ENCODE measurements around the gene SLC25A45. TPM values are rescaled to one million over a fixed set of nuclear protein-coding genes. Genes with fewer than 3 reads are reported as not detected.

SLC25A45 gene
- total RNA-seq, 2 experiments from 2014 or later: 40.0 to 40.8 TPM

GRCh38 chr11:65377036-65377435 lies 5.4 kb downstream of the SLC25A45 start:
- DNase-seq (no peak), ATAC-seq (ENCODE audit: poor library complexity) (no peak)
- ChIA-PET CTCF (no interaction called here), POLR2A (no interaction called here)
- H3K4me1 Mint-ChIP-seq (ENCODE audit: low read depth): peaks cover 10% of the 10 kb centered on the region
- H3K9me3 Mint-ChIP-seq: no peaks in the 10 kb centered on the region
- intact Hi-C loops (cut with DNase I, micrococcal nuclease): no loop called here
- Histone ChIP-seq H3K27ac (ENCODE audit: low read depth in 1 of 2, low read length in 2 of 2) (no peak overlapping the region), H3K36me3 (ENCODE audit: insufficient read depth, low read length) (peaks cover 19% of the 10 kb centered on the region), H3K27me3 (ENCODE audit: control insufficient read depth in 1 of 2, insufficient read depth in 2 of 2, low read length in 2 of 2) (no peaks in the 10 kb centered on the region), H3K4me1 (ENCODE audit: insufficient read depth, low read length) (peaks cover 25% of the 10 kb centered on the region), H3K9me3 (ENCODE audit: control insufficient read depth in 1 of 2, insufficient read depth in 1 of 2, low read length in 2 of 2) (no peaks in the 10 kb centered on the region), H3K4me3 (ENCODE audit: low read length) (no peak overlapping the region)
- H3K36me3 Mint-ChIP-seq (ENCODE audit: low read depth): peaks cover 17% of the 10 kb centered on the region
- H3K27me3 Mint-ChIP-seq: no peaks in the 10 kb centered on the region
- no peak overlapping the region for H3K4me3 Mint-ChIP-seq
- TF ChIP-seq CTCF (IDR thresholded peaks at IDR 0.05): no peak
- peak overlapping the region; percentile 72 for H3K27ac Mint-ChIP-seq

GRCh38 chr11:65376138-65376713 lies 6.2 kb downstream of the SLC25A45 start:
- ChIA-PET POLR2A (interaction anchor here (1.2 to 1.4 kb wide), 2 partner anchors 46 to 124 kb away, joined by 3 read pairs; partner anchors contain the start of gene NEAT1), CTCF (no interaction called here)
- H3K27me3 Mint-ChIP-seq: no peaks in the 10 kb centered on the region
- Histone ChIP-seq H3K4me1 (ENCODE audit: insufficient read depth, low read length) (peaks cover 16% of the 10 kb centered on the region), H3K36me3 (ENCODE audit: insufficient read depth, low read length) (peaks cover 19% of the 10 kb centered on the region), H3K27ac (ENCODE audit: low read depth in 1 of 2, low read length in 2 of 2) (no peak overlapping the region), H3K9me3 (ENCODE audit: control insufficient read depth in 1 of 2, insufficient read depth in 1 of 2, low read length in 2 of 2) (no peaks in the 10 kb centered on the region), H3K4me3 (ENCODE audit: low read length) (no peak overlapping the region), H3K27me3 (ENCODE audit: control insufficient read depth in 1 of 2, insufficient read depth in 2 of 2, low read length in 2 of 2) (no peaks in the 10 kb centered on the region)
- no peaks in the 10 kb centered on the region for H3K9me3 Mint-ChIP-seq
- DNase-seq (no peak), ATAC-seq (ENCODE audit: poor library complexity) (no peak)
- H3K36me3 Mint-ChIP-seq (ENCODE audit: low read depth): peaks cover 17% of the 10 kb centered on the region
- no peak overlapping the region for H3K27ac Mint-ChIP-seq
- no peak for TF ChIP-seq CTCF (IDR thresholded peaks at IDR 0.05)
- H3K4me3 Mint-ChIP-seq: no peak overlapping the region
- intact Hi-C loops (cut with DNase I, micrococcal nuclease): no loop called here
- H3K4me1 Mint-ChIP-seq (ENCODE audit: low read depth): peaks cover 2% of the 10 kb centered on the region

DNA sequence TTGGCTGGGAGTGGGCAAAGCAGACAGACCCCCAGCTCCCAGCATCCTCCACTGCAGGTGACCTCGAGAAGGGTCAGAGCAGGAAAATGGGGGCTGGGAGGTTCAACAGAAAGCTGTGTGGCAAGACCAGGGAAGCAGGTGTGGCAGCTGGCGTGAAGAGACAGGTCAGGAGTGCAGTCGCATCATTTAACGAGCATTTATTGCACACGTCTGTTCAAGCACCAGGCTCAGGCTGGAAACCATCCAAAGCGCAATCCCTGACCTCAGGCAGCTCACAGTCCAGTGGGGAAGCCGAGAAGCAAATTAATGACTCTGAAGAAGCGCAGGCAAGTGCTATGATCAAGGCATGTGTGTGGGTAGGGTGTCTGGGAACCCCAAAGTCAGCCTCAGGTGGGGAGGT lies 7.4 kb downstream of the SLC25A45 start:
- Histone ChIP-seq H3K27me3 (ENCODE audit: control insufficient read depth in 1 of 2, insufficient read depth in 2 of 2, low read length in 2 of 2) (no peaks in the 10 kb centered on the region), H3K9me3 (ENCODE audit: control insufficient read depth in 1 of 2, insufficient read depth in 1 of 2, low read length in 2 of 2) (no peaks in the 10 kb centered on the region), H3K4me1 (ENCODE audit: insufficient read depth, low read length) (peaks cover 4% of the 10 kb centered on the region), H3K27ac (ENCODE audit: low read depth in 1 of 2, low read length in 2 of 2) (no peak overlapping the region), H3K36me3 (ENCODE audit: insufficient read depth, low read length) (peaks cover 14% of the 10 kb centered on the region), H3K4me3 (ENCODE audit: low read length) (no peak overlapping the region)
- no peak for ATAC-seq (ENCODE audit: poor library complexity)
- Mint-ChIP-seq H3K36me3 (ENCODE audit: low read depth) (peaks cover 15% of the 10 kb centered on the region), H3K27ac (no peak overlapping the region), H3K9me3 (no peaks in the 10 kb centered on the region), H3K27me3 (no peaks in the 10 kb centered on the region), H3K4me1 (ENCODE audit: low read depth) (no peaks in the 10 kb centered on the region), H3K4me3 (no peak overlapping the region)
- DNase-seq: no peak
- CTCF ChIA-PET: no interaction called here
- POLR2A ChIA-PET: interaction anchor here (0.7 to 1.1 kb wide), 3 partner anchors 122 to 136 kb away, joined by 3 read pairs; no protein-coding TSS in a partner anchor
- intact Hi-C loops (cut with DNase I, micrococcal nuclease): no loop called here
- no peak for TF ChIP-seq CTCF (IDR thresholded peaks at IDR 0.05)

Data from CD4-positive, alpha-beta T cell (primary cell).